ENCODE data around the gene TSR1.

The TSR1 gene

DNA sequence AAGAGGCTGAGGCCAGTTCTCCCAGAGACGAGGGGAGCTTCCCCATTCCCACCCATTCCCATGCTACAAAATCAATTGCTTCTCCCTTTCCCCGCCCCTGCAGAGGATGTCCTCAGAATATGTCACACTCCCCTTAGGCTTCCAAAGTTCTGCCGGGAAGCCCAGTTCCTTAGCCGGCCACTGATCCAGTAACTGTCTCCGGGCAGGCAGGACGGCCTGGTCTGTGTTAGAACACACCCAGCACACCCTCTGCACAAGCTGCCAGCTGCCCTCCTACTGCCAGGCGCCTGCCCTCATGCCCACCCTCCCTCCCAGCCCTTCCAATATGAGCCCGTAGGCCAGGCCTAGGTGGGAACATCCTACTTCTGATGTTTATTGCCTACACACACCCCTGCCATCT is 32.1 kb upstream of the TSR1 start:
- no peak for DNase-seq

DNA sequence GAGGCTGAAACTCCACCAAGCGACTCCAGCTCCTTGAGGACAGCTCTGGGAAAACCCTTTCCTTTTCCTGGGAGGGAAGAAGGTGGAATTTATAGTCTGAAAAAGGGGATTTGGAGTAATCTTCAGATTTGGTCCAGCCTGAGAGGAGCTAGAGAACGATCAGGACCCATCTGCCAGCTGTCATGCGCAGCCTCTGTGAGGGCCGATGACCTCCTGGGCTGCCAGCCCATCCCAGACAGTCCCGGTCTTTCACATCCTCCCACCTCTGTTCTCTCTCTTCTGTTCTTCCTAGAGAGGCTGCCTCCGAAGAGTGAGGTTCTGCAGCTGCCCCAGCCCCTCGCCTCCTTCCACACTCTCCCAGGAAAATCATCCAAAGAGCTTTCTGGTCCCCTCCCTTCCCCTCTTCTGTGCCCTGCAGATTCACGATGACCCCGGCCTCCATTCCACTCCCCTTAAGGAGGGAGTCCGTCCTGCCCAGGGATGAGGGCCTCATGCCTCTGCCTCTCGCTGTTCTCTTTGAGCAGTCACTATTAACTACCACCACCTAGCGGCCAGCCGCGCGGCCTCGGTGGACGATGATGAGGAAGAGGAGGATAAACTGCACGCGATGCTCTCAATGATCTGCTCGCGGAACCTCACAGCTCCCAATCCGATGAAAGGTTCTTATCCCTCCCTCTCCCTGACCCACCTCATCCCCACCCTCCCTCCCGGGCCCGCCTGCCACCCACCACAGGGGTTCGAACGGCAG is 30.7 kb upstream of the TSR1 start:
- no peak for DNase-seq

DNA sequence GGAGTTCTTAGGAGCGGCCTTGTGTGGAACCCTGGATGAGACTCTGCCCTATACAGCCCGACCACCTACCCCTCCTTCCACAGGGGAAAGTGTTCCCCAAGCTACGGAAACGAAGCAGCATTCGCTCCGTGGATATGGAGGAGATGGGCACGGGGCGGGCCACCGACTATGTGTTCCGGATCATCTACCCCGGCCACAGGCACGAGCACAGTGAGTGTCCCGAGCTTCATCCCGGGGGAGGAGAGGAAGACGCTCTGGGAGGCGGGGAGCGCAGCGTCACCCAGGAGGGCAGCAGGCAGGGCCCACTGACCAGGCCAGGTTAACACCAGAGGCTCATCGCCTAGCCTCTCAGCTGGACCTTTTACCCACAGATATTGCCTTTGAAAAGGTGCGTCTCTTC is 28.9 kb upstream of the TSR1 start:
- no peak for DNase-seq

DNA sequence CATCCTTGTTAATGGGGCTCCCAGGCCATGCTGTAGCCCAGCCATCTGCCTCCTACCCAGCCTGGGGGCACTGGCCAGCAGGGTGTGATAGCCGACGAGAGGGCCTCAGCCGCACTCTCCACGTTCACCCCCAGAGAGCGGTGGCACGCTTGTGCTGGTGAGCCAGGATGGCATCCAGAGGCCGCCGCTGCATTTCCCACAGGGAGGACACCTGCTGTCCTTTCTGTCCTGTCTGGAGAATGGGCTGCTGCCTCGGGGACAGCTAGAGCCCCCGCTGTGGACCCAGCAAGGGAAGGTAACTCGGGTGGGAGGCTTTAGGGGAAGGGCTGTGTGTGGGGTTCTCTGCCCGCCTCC is 28.5 kb upstream of the TSR1 start:
- DNase-seq: no peak

DNA sequence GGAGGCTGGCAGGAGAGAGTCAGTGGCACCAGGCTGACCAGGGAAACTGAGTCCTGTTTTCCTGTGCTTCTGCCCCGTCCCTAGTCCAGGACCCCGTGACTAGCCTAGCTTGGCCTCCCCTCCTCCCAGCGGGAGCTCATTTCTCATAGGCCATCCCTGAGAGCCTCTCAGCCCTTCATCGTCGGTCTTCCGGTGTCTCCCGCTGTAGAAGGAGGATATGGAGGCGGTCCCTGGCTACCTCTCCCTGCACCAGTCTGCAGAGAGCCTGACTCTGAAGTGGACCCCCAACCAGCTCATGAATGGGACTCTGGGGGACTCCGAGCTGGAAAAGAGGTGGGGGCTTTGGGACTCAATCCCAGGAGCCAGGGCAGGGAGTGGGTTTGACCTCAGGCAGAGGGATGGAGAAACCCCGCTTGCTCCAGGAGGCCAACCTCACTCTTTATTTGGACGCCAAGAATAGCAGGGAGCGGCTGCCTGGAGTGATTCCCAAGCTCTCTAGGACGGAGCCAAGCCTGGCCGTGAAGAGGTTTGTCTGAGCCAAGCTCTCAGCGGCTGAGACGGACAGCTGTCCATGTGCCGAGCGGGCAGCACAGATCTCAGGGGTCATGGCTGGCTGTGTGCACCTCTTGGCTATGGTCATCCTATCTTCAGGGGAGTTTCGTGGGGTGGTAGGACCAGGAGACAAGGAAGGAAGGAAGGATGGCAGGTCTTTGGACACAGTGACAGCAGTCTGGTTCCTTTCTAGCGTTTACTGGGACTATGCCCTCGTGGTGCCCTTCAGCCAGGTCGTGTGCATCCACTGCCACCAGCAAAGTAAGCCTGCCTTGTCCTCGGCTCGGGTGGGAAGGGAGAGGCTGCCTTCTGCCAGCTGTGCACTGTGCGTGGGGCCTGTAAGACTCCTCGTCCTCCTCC is 27.9 kb upstream of the TSR1 start:
- DNase-seq: no peak

DNA sequence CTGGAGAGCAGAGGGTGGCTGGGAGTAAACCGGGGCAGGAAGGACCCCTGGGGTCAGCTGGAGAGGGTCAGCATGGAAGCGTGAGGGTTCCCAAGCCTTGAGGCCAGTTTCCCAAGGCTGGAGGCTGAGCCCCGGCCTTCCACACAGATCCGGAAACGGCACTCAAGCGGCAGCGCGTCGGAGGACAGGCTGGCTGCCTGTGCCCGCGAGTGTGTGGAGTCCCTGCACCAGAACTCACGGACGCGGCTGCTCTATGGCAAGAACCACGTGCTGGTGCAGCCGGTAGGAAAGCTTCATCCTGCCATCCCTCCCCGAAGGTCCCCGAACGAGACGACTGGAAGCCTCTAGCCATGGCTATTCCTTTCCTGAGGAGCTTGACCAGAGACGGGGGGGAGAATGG is 27.1 kb upstream of the TSR1 start:
- DNase-seq: no peak

DNA sequence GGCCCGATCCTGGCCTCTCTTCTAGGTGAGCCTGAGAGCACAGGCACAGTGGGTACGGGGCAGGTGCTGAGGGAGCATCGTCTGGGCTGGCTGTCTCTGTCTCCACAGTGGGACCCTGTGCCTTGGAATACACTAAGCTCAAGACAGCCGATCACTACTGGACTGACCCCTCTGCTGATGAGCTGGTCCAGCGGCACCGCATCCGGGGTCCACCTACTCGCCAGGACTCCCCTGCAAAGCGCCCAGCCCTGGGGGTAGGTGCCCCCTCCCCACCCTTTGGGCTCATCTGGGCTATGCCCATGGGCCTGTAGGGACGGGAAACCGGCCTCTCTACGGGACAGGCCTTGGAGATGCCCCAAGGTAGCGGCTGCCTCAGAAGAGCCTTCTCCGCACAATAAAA is 26.6 kb upstream of the TSR1 start:
- no peak for DNase-seq

DNA sequence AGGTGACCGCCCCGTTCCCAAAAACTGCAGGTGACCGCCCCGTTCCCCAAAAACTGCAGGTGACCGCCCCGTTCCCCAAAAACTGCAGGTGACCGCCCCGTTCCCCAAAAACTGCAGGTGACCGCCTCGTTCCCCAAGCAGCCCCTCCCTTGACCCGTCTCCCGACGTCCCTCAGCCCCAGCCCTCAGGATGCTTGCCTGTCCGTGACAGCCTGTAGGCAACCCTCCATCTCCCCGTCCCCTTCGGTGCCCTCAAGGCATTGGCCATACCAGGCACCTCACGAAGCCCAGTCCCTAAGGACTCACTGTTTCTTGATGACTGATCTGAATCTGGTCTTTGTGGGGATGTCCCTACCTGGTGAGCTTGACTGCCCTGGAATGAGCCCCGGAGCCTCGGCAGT is 26.2 kb upstream of the TSR1 start:
- DNase-seq: no peak

DNA sequence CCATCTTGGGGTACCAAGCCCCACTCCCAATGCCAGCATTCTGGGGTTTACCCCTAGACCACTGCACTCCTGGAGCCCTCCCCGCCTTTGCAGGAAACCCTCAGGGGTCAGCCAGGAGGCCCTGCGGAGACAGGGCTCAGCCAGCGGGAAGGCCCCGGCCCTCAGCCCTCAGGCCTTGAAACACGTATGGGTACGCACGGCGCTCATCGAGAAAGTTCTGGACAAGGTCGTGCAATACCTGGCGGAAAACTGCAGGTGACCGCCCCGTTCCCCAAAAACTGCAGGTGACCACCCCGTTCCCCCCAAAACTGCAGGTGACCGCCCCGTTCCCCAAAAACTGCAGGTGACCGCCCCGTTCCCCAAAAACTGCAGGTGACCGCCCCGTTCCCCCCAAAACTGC is 25.8 kb upstream of the TSR1 start:
- no peak for DNase-seq

DNA sequence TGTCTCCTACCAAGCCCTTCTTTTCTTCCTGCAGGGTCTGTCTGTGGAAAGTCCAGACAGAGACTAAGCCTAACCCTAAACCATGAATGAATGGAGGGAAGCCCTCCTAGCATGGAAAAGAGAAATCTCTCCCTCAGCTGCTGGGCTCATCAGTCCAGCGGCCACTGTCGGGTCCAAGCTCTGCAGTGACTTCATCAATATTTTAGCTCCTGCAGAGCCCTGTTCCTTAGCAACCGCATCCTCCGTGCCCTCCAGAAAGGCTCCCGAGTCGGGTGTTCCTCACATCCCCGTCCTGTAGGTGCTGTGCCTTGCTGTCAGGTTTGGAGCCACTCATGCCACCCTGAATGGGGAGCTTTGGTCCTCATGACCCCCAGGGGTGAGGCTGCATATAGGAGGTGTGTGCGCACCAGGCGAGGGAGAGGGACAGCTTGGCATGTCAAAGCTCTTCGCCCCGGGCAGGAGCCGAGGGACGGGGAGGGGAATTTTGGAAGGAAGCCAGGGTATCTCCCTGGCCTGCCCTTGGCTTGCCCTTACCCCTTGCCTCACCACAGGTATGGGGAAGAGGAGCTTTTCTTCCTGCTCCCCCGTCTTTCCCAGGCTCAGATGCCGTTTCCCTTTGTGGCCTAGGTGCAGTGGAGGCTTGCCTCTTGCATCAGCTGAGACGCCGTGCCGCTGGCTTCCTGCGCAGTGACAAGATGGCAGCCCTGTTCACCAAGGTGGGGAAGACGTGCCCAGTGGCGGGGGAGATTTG is 24.9 kb upstream of the TSR1 start:
- no peak for DNase-seq

DNA sequence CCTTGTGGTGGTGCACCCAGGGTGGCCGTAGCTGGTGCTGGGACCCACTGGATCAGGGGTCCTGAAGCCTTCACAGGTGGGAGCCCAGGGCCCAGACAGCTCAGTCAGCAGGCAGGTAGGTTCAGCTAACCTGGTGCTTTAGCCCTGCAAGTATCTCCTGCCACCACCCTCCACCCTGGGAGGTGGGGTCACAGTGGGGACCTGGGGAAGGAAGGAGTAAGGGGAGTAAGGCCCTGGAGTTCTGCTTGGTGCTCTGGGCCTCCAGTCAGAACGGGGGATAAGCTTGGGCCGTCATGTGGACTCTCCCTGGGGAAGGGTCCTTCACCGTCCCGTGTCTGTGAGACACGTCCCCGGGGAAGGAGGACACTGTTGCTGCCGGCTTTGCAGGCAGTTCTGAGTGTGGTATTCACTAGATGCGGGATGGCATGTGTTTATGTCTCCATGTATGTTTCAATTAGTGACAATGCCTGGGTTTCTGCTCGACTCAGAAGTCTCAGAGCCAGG is 21.7 kb upstream of the TSR1 start:
- no peak for DNase-seq

DNA sequence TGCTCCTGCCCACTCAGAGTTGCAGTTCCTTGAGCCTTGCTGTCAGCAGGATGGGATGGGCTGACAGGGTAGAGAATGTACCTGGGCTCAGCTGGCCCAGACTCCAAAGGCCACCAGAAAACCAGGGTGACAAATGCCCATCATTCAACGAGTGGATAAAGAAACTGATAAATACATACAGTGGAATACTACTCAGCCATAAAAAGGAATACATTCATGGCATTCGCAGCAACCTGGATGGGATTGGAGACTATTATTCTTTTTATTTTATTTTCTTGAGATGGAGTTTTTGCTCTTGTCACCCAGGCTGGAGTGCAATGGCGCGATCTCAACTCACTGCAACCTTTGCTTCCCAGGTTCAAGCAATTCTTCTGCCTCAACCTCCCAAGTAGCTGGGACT is 21.0 kb upstream of the TSR1 start:
- no peak for DNase-seq

DNA sequence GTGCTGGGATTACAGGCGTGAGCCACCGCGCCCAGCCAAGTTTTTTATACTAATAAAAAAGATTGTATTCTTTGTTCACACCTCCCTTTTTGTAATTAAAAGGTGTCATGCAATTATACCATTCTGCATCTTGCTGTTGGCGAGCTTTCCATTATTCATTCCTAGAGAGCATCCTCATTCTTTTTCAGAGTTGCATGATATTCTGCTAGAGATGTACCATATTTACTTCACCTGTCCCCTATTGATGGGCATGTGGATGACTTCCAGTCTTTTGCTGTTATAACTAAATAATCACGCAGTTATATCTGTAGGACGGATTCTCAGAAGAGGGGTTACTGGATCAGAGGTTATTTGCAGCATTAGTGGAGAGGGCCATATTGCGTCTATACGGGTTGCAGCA is 18.1 kb upstream of the TSR1 start:
- no peak for DNase-seq

DNA sequence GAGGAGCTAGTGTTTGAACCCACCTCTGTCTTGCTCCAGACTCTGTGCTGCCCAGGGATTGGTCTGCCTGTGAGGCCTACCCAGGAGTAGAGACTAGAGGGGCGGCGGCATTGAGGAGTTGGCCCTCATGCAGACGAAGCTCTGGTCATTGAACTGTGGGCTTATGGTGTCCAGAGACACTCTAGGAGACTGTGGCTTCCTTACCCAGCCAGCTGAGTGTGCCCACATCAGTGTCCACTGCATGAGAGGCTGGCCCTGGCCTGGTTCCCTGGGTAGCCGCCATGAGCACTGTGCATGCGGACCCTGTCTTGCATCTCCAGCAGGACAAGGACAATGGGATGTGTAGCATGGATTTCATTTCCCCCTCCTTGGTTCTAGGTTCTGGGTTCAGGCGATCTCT is 15.0 kb upstream of the TSR1 start:
- DNase-seq: no peak

DNA sequence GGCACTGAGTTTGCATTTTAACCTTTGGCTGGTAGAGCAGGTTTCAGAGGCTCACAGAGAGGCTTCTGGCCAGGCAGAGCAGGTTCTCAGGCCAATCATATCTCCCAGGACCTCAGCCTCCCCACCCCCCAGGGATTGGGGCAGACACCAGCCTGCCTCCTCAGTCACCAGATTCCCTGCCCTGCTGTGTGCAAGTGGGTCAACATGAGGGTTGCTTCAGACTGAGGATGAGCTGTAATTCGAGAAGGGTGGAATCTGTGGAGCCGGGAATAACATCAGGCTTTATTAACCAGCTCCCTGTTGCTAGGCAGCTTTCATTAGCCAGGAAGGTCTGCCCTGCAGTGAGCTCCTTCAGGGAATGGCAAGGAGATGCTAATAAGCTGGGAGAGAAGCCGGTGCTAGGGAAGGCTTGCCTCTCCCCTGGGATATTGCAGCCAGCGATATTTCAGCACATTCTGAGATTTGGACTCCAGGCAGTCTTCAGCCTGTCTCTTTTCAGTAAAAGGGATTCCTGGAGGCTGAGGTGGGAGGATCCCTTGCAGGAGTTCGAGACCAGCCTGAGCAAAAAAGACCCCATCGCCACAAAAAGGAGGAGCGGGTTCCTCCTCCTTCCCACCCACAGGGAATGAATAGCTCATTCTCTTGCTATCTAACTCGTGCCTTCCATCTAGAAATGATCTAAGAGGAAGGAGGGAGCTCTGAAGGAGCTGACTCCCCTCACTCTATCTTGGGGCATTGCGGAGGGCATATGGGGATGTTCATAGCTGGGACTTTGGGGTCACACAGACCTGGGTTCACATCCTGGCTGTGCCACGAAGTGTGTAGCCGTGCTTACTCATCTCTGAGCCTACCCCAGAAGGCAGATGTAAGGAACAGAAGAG is 11.8 kb upstream of the TSR1 start:
- DNase-seq: no peak

DNA sequence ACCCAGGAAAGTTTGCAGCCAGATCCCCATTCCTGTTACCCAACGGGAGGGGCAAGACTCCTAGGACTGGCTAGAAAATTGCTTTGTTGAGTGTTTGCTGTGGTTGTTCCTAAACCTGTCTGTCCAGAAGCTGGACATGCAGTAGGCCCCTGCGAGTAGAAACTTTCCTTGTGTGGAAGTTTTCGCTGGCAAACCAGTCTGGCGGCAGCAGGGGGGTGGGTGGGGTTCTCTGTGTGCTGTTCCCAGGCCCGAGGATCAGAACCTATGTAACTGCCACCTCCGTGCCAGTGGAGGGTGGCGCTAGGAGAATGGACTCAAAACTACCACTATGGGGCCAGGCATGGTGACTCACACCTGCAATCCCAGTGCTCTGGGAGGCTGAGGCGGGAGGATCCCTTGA is 10.2 kb upstream of the TSR1 start:
- no peak for DNase-seq

DNA sequence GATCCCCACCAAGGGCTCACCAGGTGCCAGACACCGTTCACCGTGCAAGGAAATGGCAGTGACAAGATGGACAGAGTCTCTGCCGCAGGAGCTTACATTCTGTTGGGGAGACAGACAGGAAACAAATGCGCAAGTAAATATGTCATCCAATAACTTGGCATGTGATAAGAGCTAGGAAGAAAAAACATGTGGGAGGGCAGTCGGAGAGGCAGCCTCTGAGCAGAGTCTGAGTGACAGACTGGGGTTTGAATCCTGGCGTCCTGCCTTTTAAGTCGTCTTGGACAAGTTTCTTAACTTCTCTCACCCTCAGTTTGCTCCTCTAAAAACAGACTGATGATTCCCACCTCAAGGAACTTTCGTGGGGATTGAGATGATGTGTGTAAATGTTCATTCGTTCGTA is 8.3 kb upstream of the TSR1 start:
- DNase-seq: no peak

DNA sequence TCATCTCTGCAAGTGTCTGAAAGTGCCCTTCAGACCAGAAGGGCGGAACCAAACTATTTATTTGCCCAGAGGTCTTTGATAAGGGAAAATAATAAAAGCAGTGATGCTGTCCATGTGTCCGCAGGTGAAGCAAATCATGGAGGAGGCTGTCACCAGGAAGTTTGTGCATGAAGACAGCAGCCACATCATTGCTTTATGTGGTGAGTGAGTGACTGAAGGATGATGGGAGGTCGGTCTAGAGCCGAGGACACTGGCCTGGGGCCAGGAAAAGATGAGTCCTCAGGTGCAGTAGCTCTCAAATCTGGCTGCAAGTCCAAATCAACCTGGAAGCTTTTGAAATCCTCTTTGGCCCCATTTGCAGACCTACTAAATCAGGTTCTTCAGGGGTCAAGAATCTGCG is 7.2 kb upstream of the TSR1 start:
- no peak for DNase-seq

DNA sequence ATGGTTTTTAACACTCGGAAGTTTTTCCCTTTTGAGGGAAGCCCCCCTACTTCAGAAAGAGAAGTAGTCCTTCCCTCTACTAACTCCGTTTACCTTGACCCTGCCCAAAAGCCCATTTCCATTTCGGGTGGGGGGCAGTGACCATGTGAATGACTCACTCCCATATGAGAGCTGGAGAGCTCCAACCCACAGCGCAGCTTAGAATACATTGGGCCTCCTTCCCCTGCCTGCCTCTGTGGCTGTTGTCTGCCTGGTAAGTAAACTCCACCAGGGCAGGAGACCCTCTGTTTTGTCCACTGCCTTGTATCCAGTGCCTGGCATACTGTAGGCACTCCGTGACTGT is 2.0 kb upstream of the TSR1 start:
- DNase-seq: no peak

DNA sequence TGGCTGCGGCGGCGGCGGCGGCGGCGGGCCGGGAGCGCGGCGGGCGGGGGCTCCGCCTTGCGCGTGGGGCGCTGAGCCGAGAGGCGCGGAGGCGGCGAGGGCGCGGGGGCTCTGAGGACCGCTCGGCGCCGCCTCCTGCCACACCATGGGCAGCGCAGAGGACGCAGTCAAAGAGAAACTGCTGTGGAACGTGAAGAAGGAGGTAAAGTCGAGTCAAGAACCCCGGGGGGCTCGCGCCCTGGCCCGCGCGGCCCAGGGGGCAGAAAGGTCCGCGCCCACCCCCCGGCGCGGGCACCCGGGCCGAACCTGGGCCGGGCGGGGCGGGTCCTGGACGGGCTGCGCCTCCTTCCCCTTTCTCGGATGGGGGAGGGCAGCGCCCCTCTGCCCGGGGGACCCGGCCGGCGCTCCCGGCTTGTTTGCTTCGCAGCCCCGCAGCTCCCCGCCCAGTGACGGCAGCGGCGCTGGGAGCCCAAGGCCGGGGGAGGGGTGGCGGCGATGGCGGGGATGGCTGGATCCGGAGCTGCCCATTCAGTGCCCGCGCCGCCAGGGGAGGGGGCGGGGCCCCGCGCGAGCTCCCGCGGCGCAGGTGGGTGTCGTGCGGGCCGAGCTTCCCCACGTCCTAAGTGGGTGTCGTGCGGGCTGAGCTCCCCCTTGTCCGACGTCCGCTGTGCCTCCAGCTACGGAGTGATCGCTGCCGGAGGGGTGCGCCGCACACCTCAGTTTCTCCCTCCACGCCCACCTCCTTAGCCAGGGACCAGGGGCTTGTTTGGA is 1.5 kb upstream of the TSR1 start:
- peak; percentile 52 for DNase-seq

DNA sequence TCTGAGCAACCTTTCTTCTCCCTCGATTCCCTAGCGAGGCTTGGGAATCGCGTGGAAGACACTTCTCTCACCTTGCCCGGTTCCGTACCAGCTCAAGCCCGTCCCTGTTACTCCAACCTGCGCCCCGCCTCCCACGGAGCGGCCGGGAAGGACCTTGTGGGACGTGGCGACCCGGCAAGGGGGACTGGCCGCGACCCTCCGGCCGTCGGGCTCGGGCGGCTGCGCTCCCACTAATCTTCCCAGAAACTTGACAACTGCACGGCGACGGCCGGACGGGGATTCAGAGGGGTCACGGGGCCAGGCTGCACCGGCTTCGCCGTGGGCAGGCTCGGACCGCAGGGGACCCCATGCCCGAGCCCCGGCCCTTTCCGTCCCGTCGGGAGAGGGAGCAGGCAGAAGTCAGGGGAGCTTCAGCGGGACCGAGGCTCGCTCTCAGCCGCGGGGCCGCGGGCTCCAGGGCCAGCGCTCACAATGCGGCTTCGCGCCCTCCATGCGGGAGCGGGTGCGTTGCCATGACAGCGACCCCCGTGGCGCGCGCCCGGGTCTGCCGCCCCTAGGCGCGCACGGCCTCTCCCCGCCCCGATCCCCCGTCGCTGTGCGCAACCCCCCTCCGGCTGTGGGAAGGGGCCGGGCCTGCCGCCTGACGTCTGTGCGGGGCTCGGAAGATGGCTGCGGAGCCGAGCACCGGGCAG is 741 bp upstream of the TSR1 start, which contains the start of gene SGSM2:
Gene SGSM2 (plus strand): TSS at position 650 of the 692 bp plus-strand sequence. CDS start 188 bp downstream, outside the sequence.
- peak; percentile 72 for DNase-seq

Measured in central memory CD4-positive, alpha-beta T cell (primary cell).